Mesenchymal stem cell (in vitro differentiated cells and primary cell): ENCODE measurements around the gene CNTF.

Experiments used
- DNase-seq: peaks from one replicate; pipeline ENCODE4 v3.0.0-alpha.2; 2013
- H2AFZ ChIP-seq: one replicate; pipeline ENCODE4 v1.6.1; 2013; ENCODE audit warnings: low read depth, mild to moderate bottlenecking, control low read depth, inconsistent platforms, low read length, moderate library complexity
- H2AK5ac ChIP-seq: 2 replicates; pipeline ENCODE4 v1.6.1; 2013; ENCODE audit warnings: low read length, moderate library complexity, mild to moderate bottlenecking, inconsistent platforms; ENCODE audit not compliant: severe bottlenecking
- H2BK120ac ChIP-seq: one replicate; pipeline ENCODE4 v1.6.1; 2013; ENCODE audit warnings: low read depth, mild to moderate bottlenecking, inconsistent platforms, low read length, moderate library complexity
- H2BK12ac ChIP-seq, 2 experiments: one replicate each; pipeline ENCODE4 v1.6.1; 2013; ENCODE audit warnings: inconsistent platforms in 2 of 2, low read length in 2 of 2, mild to moderate bottlenecking in 2 of 2, moderate library complexity in 2 of 2, control low read depth in 1 of 2
- H2BK15ac ChIP-seq: one replicate; pipeline ENCODE4 v1.6.1; 2013; ENCODE audit warnings: mild to moderate bottlenecking, low read depth, inconsistent platforms; ENCODE audit not compliant: poor library complexity, severe bottlenecking
- H2BK5ac ChIP-seq: 2 replicates; pipeline ENCODE4 v1.6.1; 2013; ENCODE audit warnings: low read depth, mild to moderate bottlenecking, low read length, control low read depth, inconsistent platforms; ENCODE audit not compliant: poor library complexity, severe bottlenecking
- H3K14ac ChIP-seq, 2 experiments: one replicate each; pipeline ENCODE4 v1.6.1; 2013; ENCODE audit warnings: inconsistent platforms in 2 of 2, low read length in 2 of 2, control low read depth in 1 of 2, mild to moderate bottlenecking in 1 of 2, moderate library complexity in 1 of 2
- H3K18ac ChIP-seq, 2 experiments: one replicate each; pipeline ENCODE4 v1.6.1; 2013; ENCODE audit warnings: inconsistent platforms in 2 of 2, low read length in 2 of 2, control low read depth in 1 of 2, low read depth in 1 of 2, mild to moderate bottlenecking in 1 of 2
- H3K23ac ChIP-seq, 2 experiments: one replicate each; pipeline ENCODE4 v1.6.1; 2013; ENCODE audit warnings: inconsistent platforms in 2 of 2, low read length in 2 of 2, mild to moderate bottlenecking in 2 of 2, moderate library complexity in 2 of 2, control low read depth in 1 of 2
- H3K27ac ChIP-seq: 2 replicates; pipeline ENCODE4 v1.5.1; 2013; ENCODE audit warnings: mild to moderate bottlenecking, moderate library complexity, low read length, control low read depth, inconsistent platforms; ENCODE audit not compliant: poor library complexity, severe bottlenecking
- H3K27me3 ChIP-seq, 2 experiments: 2 replicates each; pipeline versions ENCODE4 v1.6.1 to v1.7.0; 2013; ENCODE audit warnings: low read length in 2 of 2, mild to moderate bottlenecking in 2 of 2, moderate library complexity in 2 of 2, control low read depth in 1 of 2, inconsistent platforms in 1 of 2; ENCODE audit not compliant: control insufficient read depth in 1 of 2, insufficient read depth in 1 of 2
- H3K36me3 ChIP-seq, 2 experiments: 2 replicates each; pipeline versions ENCODE4 v1.6.1 to v1.7.0; 2013; ENCODE audit warnings: low read length in 2 of 2, control low read depth in 1 of 2, inconsistent platforms in 1 of 2, low read depth in 1 of 2, mild to moderate bottlenecking in 1 of 2; ENCODE audit not compliant: insufficient read depth in 2 of 2, control insufficient read depth in 1 of 2
- H3K4ac ChIP-seq, 2 experiments: one replicate each; pipeline ENCODE4 v1.6.1; 2013; ENCODE audit warnings: inconsistent platforms in 2 of 2, low read length in 2 of 2, mild to moderate bottlenecking in 2 of 2, moderate library complexity in 2 of 2, control low read depth in 1 of 2, low read depth in 1 of 2
- H3K4me1 ChIP-seq: 2 replicates; pipeline ENCODE4 v1.6.1; 2013; ENCODE audit warnings: low read depth, low read length, control low read depth; ENCODE audit not compliant: control insufficient read depth, insufficient read depth
- H3K4me2 ChIP-seq: 2 replicates; pipeline ENCODE4 v1.6.1; 2013; ENCODE audit warnings: low read length, mild to moderate bottlenecking, inconsistent platforms; ENCODE audit not compliant: poor library complexity, severe bottlenecking
- H3K4me3 ChIP-seq, 2 experiments: 2 replicates each; pipeline versions ENCODE4 v1.5.1 to v1.7.0; 2013; ENCODE audit warnings: low read length in 2 of 2, mild to moderate bottlenecking in 2 of 2, control low read depth in 1 of 2, low read depth in 1 of 2; ENCODE audit not compliant: insufficient read depth in 1 of 2
- H3K79me1 ChIP-seq: replicated peaks from 2 replicates; pipeline ENCODE4 v1.6.1; 2013; ENCODE audit warnings: mild to moderate bottlenecking, control low read depth, low read length, inconsistent platforms; ENCODE audit not compliant: poor library complexity, severe bottlenecking
- H3K9ac ChIP-seq: 2 replicates; pipeline ENCODE4 v1.7.0; 2013; ENCODE audit warnings: mild to moderate bottlenecking, low read length, moderate library complexity
- H3K9me3 ChIP-seq: 2 replicates; pipeline ENCODE4 v1.7.0; 2013; ENCODE audit warnings: mild to moderate bottlenecking, low read length; ENCODE audit not compliant: control insufficient read depth
- H4K8ac ChIP-seq: one replicate; pipeline ENCODE4 v1.6.1; 2013; ENCODE audit warnings: inconsistent platforms, mild to moderate bottlenecking, low read length, moderate library complexity
- H4K91ac ChIP-seq: one replicate; pipeline ENCODE4 v1.6.1; 2013; ENCODE audit warnings: mild to moderate bottlenecking, low read length, inconsistent platforms
- WGBS: methylation state at CpG from one replicate; pipeline ENCODE4 v1.1.7; 2013; ENCODE audit warnings: mixed read lengths; 5-methylcytosine and 5-hydroxymethylcytosine counted together

CNTF gene

GRCh38 chr11:58600510-58600909 lies 22.0 kb upstream of the CNTF start:
- DNase-seq = no peak
- Histone ChIP-seq H3K18ac (no peak overlapping the region), H3K9ac (no peak overlapping the region), H4K8ac (no peak overlapping the region), H2BK5ac (no peak overlapping the region), H2BK12ac (no peak overlapping the region), H3K4me3 (no peak overlapping the region), H3K14ac (no peak overlapping the region), H3K27ac (no peak overlapping the region), H2AFZ (no peak overlapping the region), H2BK15ac (no peak overlapping the region), H4K91ac (no peak overlapping the region), H3K9me3 (no peaks in the 10 kb centered on the region), H3K4me2 (no peak overlapping the region), H2BK120ac (no peak overlapping the region), H3K23ac (no peak overlapping the region), H3K27me3 (no peaks in the 10 kb centered on the region), H3K79me1 (peaks cover 4% of the 10 kb centered on the region), H3K4ac (no peak overlapping the region), H3K36me3 (peaks cover 0 to 3% of the 10 kb centered on the region in 2 experiments), H3K4me1 (no peaks in the 10 kb centered on the region), H2AK5ac (no peak overlapping the region)
- WGBS = 95% methylated on average over 1 of the region's 2 CpGs

GRCh38 chr11:58606930-58607714 lies 15.3 kb upstream of the CNTF start:
- H3K23ac ChIP-seq = no peak overlapping the region
- no peak overlapping the region for H3K9ac ChIP-seq
- no peak overlapping the region for H2AFZ ChIP-seq
- H3K4ac ChIP-seq = no peak overlapping the region
- no peak overlapping the region for H3K14ac ChIP-seq
- H3K4me3 ChIP-seq = no peak overlapping the region
- H2BK15ac ChIP-seq = no peak overlapping the region
- no peak overlapping the region for H3K4me2 ChIP-seq
- no peak overlapping the region for H2BK120ac ChIP-seq
- no peaks in the 10 kb centered on the region for H3K9me3 ChIP-seq
- peaks cover 3 to 26% of the 10 kb centered on the region in 2 experiments for H3K36me3 ChIP-seq
- no peaks in the 10 kb centered on the region for H3K4me1 ChIP-seq
- no peak overlapping the region for H2AK5ac ChIP-seq
- H4K8ac ChIP-seq = no peak overlapping the region
- 100% methylated on average over 1 of the region's 4 CpGs for WGBS
- DNase-seq = no peak
- no peak overlapping the region for H4K91ac ChIP-seq
- no peak overlapping the region for H3K27ac ChIP-seq
- H3K27me3 ChIP-seq = no peaks in the 10 kb centered on the region
- H3K18ac ChIP-seq = no peak overlapping the region
- H2BK5ac ChIP-seq = no peak overlapping the region
- H3K79me1 ChIP-seq = peaks cover 5% of the 10 kb centered on the region
- no peak overlapping the region for H2BK12ac ChIP-seq

DNA sequence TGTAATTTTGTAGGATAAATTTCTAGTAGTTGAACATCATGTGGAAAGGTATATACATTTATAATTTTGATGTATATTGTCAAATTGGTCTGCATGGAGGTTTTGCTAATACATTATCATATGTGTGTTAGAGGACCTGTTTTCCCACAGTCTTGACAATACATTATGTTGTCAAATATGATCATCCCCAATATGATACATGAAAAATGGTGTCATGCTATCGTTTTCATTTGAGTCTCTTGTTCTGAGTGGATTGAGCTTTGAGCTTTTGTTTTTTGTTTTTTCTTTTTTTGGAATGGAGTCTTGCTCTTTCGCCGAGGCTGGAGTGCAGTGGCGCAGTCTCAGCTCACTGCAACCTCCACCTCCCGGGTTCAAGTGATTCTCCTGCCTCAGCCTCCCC lies 14.1 kb upstream of the CNTF start:
- 94% methylated on average over 5 of the region's 5 CpGs for WGBS
- H3K79me1 ChIP-seq = peaks cover 9% of the 10 kb centered on the region
- no peak overlapping the region for H3K4ac ChIP-seq
- no peak overlapping the region for H2BK12ac ChIP-seq
- H4K91ac ChIP-seq = no peak overlapping the region
- no peak overlapping the region for H3K9ac ChIP-seq
- H4K8ac ChIP-seq = no peak overlapping the region
- no peak for DNase-seq
- no peaks in the 10 kb centered on the region for H3K9me3 ChIP-seq
- H3K4me3 ChIP-seq = no peak overlapping the region
- H2BK5ac ChIP-seq = no peak overlapping the region
- H3K27me3 ChIP-seq = no peaks in the 10 kb centered on the region
- no peak overlapping the region for H3K23ac ChIP-seq
- H3K18ac ChIP-seq = no peak overlapping the region
- no peak overlapping the region for H3K4me2 ChIP-seq
- no peak overlapping the region for H2BK120ac ChIP-seq
- no peak overlapping the region for H3K14ac ChIP-seq
- no peak overlapping the region for H2BK15ac ChIP-seq
- H2AK5ac ChIP-seq = no peak overlapping the region
- H3K36me3 ChIP-seq = peaks cover 3 to 38% of the 10 kb centered on the region in 2 experiments
- H3K27ac ChIP-seq = no peak overlapping the region
- H3K4me1 ChIP-seq = no peaks in the 10 kb centered on the region
- H2AFZ ChIP-seq = no peak overlapping the region

GRCh38 chr11:58609723-58610122 lies 12.7 kb upstream of the CNTF start:
- no peak overlapping the region for H2AFZ ChIP-seq
- no peak overlapping the region for H4K91ac ChIP-seq
- H3K27ac ChIP-seq = no peak overlapping the region
- no peak overlapping the region for H4K8ac ChIP-seq
- no peak overlapping the region for H3K4me2 ChIP-seq
- no peak for DNase-seq
- H2AK5ac ChIP-seq = no peak overlapping the region
- no peak overlapping the region for H3K9ac ChIP-seq
- H3K18ac ChIP-seq = no peak overlapping the region
- H3K9me3 ChIP-seq = no peaks in the 10 kb centered on the region
- H3K36me3 ChIP-seq = peaks cover 3 to 52% of the 10 kb centered on the region in 2 experiments
- H3K23ac ChIP-seq = no peak overlapping the region
- WGBS = 98% methylated on average over 8 of the region's 8 CpGs
- H2BK12ac ChIP-seq = no peak overlapping the region
- H2BK120ac ChIP-seq = no peak overlapping the region
- H2BK5ac ChIP-seq = no peak overlapping the region
- H3K4me3 ChIP-seq = no peak overlapping the region
- no peaks in the 10 kb centered on the region for H3K27me3 ChIP-seq
- H3K14ac ChIP-seq = no peak overlapping the region
- peaks cover 12% of the 10 kb centered on the region for H3K79me1 ChIP-seq
- no peak overlapping the region for H2BK15ac ChIP-seq
- H3K4me1 ChIP-seq = no peaks in the 10 kb centered on the region
- no peak overlapping the region for H3K4ac ChIP-seq
